ENCODE data around the gene PROM1. TPM values are rescaled to one million over a fixed set of nuclear protein-coding genes. Genes with fewer than 3 reads are reported as not detected.
A peak's percentile ranks its signal among the peaks of the same experiment; 100 is the strongest.

The PROM1 gene
- total RNA-seq, 1 experiment from 2014 or later = not detected

- no peak for DNase-seq (ENCODE audit: low read depth)
Observed at GRCh38 chr4:16110661-16111290, 27.0 kb upstream of the PROM1 start.

- no peak for DNase-seq (ENCODE audit: low read depth)
Observed at GRCh38 chr4:16110199-16110598, 26.4 kb upstream of the PROM1 start.

- no peak for DNase-seq (ENCODE audit: low read depth)
Observed at GRCh38 chr4:16109256-16109655, 25.4 kb upstream of the PROM1 start.

- no peak for DNase-seq (ENCODE audit: low read depth)
Observed at GRCh38 chr4:16106956-16107355, 23.1 kb upstream of the PROM1 start.

GRCh38 chr4:16104520-16104919 lies 20.7 kb upstream of the PROM1 start:
- no peak for DNase-seq (ENCODE audit: low read depth)

GRCh38 chr4:16102356-16102755 lies 18.5 kb upstream of the PROM1 start:
- DNase-seq (ENCODE audit: low read depth) = no peak

- no peak for DNase-seq (ENCODE audit: low read depth)
Observed at GRCh38 chr4:16100833-16101232, 17.0 kb upstream of the PROM1 start.

GRCh38 chr4:16092682-16093319 lies 9.0 kb upstream of the PROM1 start:
- no peak for DNase-seq (ENCODE audit: low read depth)

- no peak for DNase-seq (ENCODE audit: low read depth)
Observed at GRCh38 chr4:16090096-16090705, 6.4 kb upstream of the PROM1 start.

- DNase-seq (ENCODE audit: low read depth) = no peak
Observed at GRCh38 chr4:16089156-16089555, 5.3 kb upstream of the PROM1 start.

- no peak for DNase-seq (ENCODE audit: low read depth)
Observed at GRCh38 chr4:16088601-16089000, 4.8 kb upstream of the PROM1 start.

GRCh38 chr4:16085822-16086221 lies 2.0 kb upstream of the PROM1 start:
- DNase-seq (ENCODE audit: low read depth) = no peak

- no peak for DNase-seq (ENCODE audit: low read depth)
Observed at GRCh38 chr4:16082426-16083240, 1.2 kb downstream of the PROM1 start.

GRCh38 chr4:16082041-16082425 lies 1.8 kb downstream of the PROM1 start:
- no peak for DNase-seq (ENCODE audit: low read depth)

- DNase-seq (ENCODE audit: low read depth) = peak; percentile 13
Observed at GRCh38 chr4:16079046-16079445, 4.8 kb downstream of the PROM1 start.

- DNase-seq (ENCODE audit: low read depth) = no peak
Observed at GRCh38 chr4:16078195-16078760, 5.5 kb downstream of the PROM1 start.

GRCh38 chr4:16077786-16078185 lies 6.0 kb downstream of the PROM1 start:
- no peak for DNase-seq (ENCODE audit: low read depth)

- DNase-seq (ENCODE audit: low read depth) = no peak
Observed at GRCh38 chr4:16075975-16076757, 7.7 kb downstream of the PROM1 start.

- no peak for DNase-seq (ENCODE audit: low read depth)
Observed at GRCh38 chr4:16075061-16075460, 8.8 kb downstream of the PROM1 start.

- DNase-seq (ENCODE audit: low read depth) = no peak
Observed at GRCh38 chr4:16072168-16072567, 11.7 kb downstream of the PROM1 start.

GRCh38 chr4:16070203-16070602 lies 13.6 kb downstream of the PROM1 start:
- DNase-seq (ENCODE audit: low read depth) = no peak

Data from LHCN-M2 (cell line).